K562 (cell line): Measurements from ENCODE around the gene PHAX. TPM values are rescaled to one million over a fixed set of nuclear protein-coding genes. Genes with fewer than 3 reads are reported as not detected.

Experiments
- REST ChIP-seq, 2 experiments: fragments of 450-650 bp; formaldehyde crosslinking in 1 of 2; IDR thresholded peaks; 2 replicates each; pipeline versions ENCODE4 v1.4.0 to v1.6.1; 2014 to 2020; ENCODE audit warnings: mild to moderate bottlenecking in 2 of 2, borderline replicate concordance in 1 of 2, low read depth in 1 of 2
- SFPQ ChIP-seq: fragments of 200-400 bp; formaldehyde crosslinking; IDR thresholded peaks from 2 replicates; pipeline ENCODE4 v1.6.1; 2017; ENCODE audit warnings: mild to moderate bottlenecking, low read depth, low read length, moderate library complexity
- STAT5A ChIP-seq: IDR thresholded peaks from 2 replicates; pipeline ENCODE4 v1.6.1; 2012; ENCODE audit warnings: low read length, inconsistent platforms, borderline replicate concordance
- TEAD2 ChIP-seq: fragments of 450-650 bp; IDR thresholded peaks from 2 replicates; pipeline ENCODE4 v1.6.1; 2016; ENCODE audit warnings: missing genetic modification characterization, control low read depth, missing compliant biosample characterization
- TSHZ1 ChIP-seq: fragments of 250-450 bp; sonication (Bioruptor Pico); IDR thresholded peaks from 2 replicates; pipeline ENCODE4 v1.4.0; 2020; ENCODE audit warnings: mild to moderate bottlenecking, moderate library complexity
- ZNF696 ChIP-seq: fragments of 250-450 bp; sonication (Bioruptor Pico); conservative IDR thresholded peaks from 2 replicates; pipeline ENCODE4 v1.4.0; 2020; ENCODE audit warnings: mild to moderate bottlenecking, moderate library complexity
- polyA plus RNA-seq, 8 experiments: library from polyadenylated mRNA; depleted of rRNA in 4 of 8; stranded (reverse) in 5 of 8; unstranded in 3 of 8; fragments of >200 nt; fragmentation: Nextera tagmentation in 2 of 8; fragmentation: Illumina TruSeq in 1 of 8; extraction: Ambion mirVana in 2 of 8; extraction: Trizol in 1 of 8; gene quantifications; 2 replicates each; pipeline versions ENCODE4 v1.2.1 to v1.2.3, GENCODE V29; 2011 to 2014; ENCODE audit warnings: inconsistent platforms in 1 of 8, missing spikeins in 1 of 8
- total RNA-seq, 7 experiments: library from RNA; depleted of rRNA in 6 of 7; stranded (reverse); fragments of >200 nt in 6 of 7; fragmentation: Illumina TruSeq in 2 of 7; extraction: Trizol in 2 of 7; gene quantifications; 2 replicates each; pipeline versions ENCODE4 v1.2.1 to v1.2.3, GENCODE V29; 2011 to 2021; ENCODE audit warnings: low replicate concordance in 1 of 7

Gene PHAX
- total and polyA plus RNA-seq, 9 of the 15 experiments (the other 6 are each of a cell fraction or from before 2014, with no cell fraction given): 20.2 to 59.8 (median 43.5) TPM

- no peak for TF ChIP-seq REST (IDR thresholded peaks at IDR 0.05; ENCODE audit: borderline replicate concordance)
- no peak for TF ChIP-seq REST (CRISPR knock-in tag; IDR thresholded peaks at IDR 0.05; ENCODE audit: low read depth)
- TF ChIP-seq TEAD2: no peak
- no peak for TF ChIP-seq STAT5A
- no peak for TF ChIP-seq TSHZ1 (CRISPR knock-in tag)
- TF ChIP-seq SFPQ: no peak
- TF ChIP-seq ZNF696: no peak
These were observed 21.0 kb upstream of the PHAX start (continued) for GRCh38 chr5:126579716-126580115.
